Skeletal muscle tissue (tissue), 4 donors: ENCODE data around the gene ANKRD53. TPM values are rescaled to one million over a fixed set of nuclear protein-coding genes. Genes with fewer than 3 reads are reported as not detected.

ENCODE experiments used
- H3K27ac ChIP-seq: one replicate; pipeline ENCODE4 v1.7.0; 2013; ENCODE audit warnings: mild to moderate bottlenecking, low read depth, low read length, inconsistent platforms
- H3K27me3 ChIP-seq, 3 donors: one replicate each; pipeline ENCODE4 v1.7.0; 2013; ENCODE audit warnings: low read length in 3 of 3; ENCODE audit not compliant: control insufficient read depth in 3 of 3, insufficient read depth in 3 of 3
- H3K36me3 ChIP-seq, 3 donors: one replicate each; pipeline ENCODE4 v1.7.0; 2013; ENCODE audit warnings: low read length in 3 of 3; ENCODE audit not compliant: control insufficient read depth in 3 of 3, insufficient read depth in 3 of 3
- H3K4me1 ChIP-seq, 3 donors: one replicate each; pipeline ENCODE4 v1.7.0; 2013; ENCODE audit warnings: low read length in 3 of 3, mild to moderate bottlenecking in 3 of 3; ENCODE audit not compliant: control insufficient read depth in 3 of 3, insufficient read depth in 3 of 3
- H3K4me3 ChIP-seq, 3 donors: one replicate each; pipeline ENCODE4 v1.7.0; 2013; ENCODE audit warnings: low read length in 3 of 3
- H3K9ac ChIP-seq, 3 donors: one replicate each; pipeline ENCODE4 v1.7.0; 2013; ENCODE audit warnings: low read length in 3 of 3, mild to moderate bottlenecking in 3 of 3, moderate library complexity in 2 of 3, low read depth in 1 of 3
- H3K9me3 ChIP-seq, 3 donors: one replicate each; pipeline ENCODE4 v1.7.0; 2013; ENCODE audit warnings: low read length in 3 of 3; ENCODE audit not compliant: control insufficient read depth in 3 of 3
- total RNA-seq: library from RNA; depleted of rRNA; stranded (reverse); fragments of >200 nt; gene quantifications from one replicate; pipeline ENCODE4 v1.2.3, GENCODE V29; 2014
- donor health status: Osteomylitis.

ANKRD53 gene
- total RNA-seq, 1 donor from 2014 or later: 0.52 TPM

DNA sequence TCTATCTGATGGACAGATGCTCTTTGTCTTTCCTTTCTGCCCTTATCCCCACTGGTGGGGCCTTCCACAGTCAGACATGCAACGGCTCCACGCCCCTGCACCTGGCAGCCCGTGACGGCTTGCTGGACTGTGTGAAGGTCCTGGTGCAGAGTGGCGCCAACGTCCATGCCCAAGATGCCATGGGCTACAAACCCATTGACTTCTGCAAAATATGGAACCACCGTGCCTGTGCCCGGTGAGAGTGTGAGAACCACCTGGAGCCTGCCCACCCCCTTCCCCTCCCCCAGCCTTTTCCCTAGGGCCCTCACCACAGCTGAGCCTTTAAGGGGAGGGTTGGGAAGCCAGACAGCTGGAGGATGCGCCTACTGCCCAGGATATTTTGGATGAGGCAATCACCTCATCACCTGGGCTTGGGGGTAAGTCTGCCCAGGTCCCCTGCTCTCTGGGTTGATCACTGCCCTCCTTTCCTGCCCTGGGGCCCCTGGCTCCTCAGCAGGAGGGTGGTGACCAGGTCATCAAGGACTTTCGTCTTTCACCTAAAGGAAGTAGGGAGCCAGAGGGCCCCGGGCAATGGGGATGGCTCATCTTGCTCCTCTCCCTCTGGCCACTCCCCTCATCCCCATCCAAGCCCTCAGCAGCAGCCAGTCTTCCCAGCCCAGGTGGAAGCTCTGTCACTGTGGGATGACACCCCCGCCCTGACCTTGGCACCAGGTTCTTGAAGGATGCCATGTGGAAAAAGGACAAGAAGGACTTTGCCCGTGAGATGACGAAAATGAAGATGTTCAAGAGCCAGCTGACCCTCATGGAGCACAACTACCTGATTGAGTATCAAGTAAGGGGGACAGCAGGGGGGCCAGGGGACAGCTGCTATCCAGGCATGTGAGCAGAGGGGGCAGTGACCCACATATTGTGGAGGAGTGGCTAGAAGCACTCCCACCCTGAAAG, 3.7 kb downstream of the ANKRD53 start:
- Histone ChIP-seq H3K27ac (no peak overlapping the region), H3K27me3 (no peaks in the 10 kb centered on the region), H3K4me3 (no peak overlapping the region), H3K9ac (no peak overlapping the region), H3K4me1 (peaks cover 7 to 19% (median 14%) of the 10 kb centered on the region in 3 donors), H3K9me3 (no peaks in the 10 kb centered on the region), H3K36me3 (peaks cover 16 to 21% (median 20%) of the 10 kb centered on the region in 3 donors)

DNA sequence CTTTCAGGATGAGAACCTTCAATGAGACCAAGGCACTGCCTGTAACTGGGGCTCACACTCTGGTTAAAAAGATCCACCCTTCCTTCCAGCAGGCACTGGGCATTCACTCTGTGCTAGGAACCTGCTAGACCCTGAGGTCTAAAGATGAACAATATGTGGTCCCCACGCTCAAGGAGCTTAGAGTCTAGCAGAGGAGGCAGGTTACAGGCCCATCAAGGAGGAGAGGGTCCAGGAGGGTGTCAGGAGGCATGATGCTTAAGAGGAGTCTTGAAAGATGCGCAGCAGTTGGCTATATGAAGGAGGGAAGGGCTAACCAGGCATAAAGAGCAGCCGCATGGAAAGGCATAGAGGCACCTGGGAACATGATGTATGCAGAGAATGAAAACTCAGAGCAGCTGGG, 4.5 kb downstream of the ANKRD53 start:
- no peak overlapping the region for H3K4me3 ChIP-seq
- H3K36me3 ChIP-seq: peaks cover 23 to 26% (median 26%) of the 10 kb centered on the region in 3 donors
- H3K27me3 ChIP-seq: no peaks in the 10 kb centered on the region
- H3K9me3 ChIP-seq: no peaks in the 10 kb centered on the region
- peak overlapping the region in 1 of 3 donors; percentile 2 for H3K9ac ChIP-seq
- H3K4me1 ChIP-seq: peaks cover 9 to 14% (median 10%) of the 10 kb centered on the region in 3 donors
- no peak overlapping the region for H3K27ac ChIP-seq

DNA sequence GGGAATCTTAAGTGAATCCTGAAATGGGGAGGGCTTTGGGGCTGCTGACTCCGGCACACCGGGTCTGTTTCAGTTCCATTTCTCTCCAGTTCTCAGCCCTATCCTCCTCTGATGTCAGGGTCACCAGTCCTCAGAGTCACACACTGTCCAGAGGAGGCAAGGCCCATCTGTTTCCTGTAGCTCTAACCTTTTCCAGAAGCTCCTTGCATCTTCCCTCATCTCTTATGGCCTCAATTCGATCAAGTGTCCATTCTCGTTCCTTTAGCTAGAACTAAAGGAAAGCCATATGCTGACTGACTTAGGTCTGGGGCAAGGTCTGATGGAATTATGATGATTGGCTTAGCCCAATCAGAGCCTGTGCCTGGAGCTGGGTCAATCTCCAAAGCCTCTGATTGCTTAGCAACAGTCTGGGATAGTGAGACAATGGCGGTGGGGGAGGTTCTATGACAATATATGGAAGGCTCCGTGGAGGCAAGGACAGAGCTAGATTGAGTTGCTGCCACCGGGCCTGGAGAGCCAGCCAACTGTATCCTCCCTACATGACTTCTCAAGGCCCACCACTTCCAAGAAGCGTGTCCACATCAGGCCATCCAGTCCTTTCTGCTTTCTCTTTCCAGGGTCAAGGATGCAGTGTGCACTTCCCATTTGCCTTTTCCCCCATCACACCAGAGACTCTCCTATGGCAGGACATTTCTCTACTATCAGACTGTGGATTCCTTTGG, 5.2 kb downstream of the ANKRD53 start:
- Histone ChIP-seq H3K27ac (no peak overlapping the region), H3K9ac (no peak overlapping the region), H3K36me3 (peaks cover 30 to 33% (median 32%) of the 10 kb centered on the region in 3 donors), H3K9me3 (no peaks in the 10 kb centered on the region), H3K4me3 (no peak overlapping the region), H3K27me3 (no peaks in the 10 kb centered on the region), H3K4me1 (peaks cover 12 to 15% (median 14%) of the 10 kb centered on the region in 3 donors)

DNA sequence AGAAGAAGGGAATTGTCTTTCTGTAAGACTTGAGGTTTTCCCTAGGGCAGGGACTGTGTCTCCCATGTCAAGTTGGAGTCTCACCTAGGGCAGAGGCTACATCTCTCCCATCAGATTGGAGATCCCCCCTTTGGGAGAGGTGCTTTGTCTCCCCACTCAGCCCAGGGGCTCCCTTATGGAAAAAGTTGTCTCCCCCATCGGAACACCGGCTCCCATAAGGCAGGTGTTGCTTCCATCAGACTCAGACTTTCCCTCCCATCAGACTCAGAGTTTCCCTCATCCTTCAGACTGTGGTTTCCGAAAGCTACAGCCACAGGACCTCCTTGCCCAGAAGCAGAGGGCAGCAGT, 5.8 kb downstream of the ANKRD53 start:
- Histone ChIP-seq H3K4me3 (no peak overlapping the region), H3K4me1 (peaks cover 12 to 14% (median 13%) of the 10 kb centered on the region in 3 donors), H3K27me3 (no peaks in the 10 kb centered on the region), H3K9me3 (no peaks in the 10 kb centered on the region), H3K27ac (no peak overlapping the region), H3K36me3 (peaks cover 35 to 38% (median 38%) of the 10 kb centered on the region in 3 donors), H3K9ac (no peak overlapping the region)

DNA sequence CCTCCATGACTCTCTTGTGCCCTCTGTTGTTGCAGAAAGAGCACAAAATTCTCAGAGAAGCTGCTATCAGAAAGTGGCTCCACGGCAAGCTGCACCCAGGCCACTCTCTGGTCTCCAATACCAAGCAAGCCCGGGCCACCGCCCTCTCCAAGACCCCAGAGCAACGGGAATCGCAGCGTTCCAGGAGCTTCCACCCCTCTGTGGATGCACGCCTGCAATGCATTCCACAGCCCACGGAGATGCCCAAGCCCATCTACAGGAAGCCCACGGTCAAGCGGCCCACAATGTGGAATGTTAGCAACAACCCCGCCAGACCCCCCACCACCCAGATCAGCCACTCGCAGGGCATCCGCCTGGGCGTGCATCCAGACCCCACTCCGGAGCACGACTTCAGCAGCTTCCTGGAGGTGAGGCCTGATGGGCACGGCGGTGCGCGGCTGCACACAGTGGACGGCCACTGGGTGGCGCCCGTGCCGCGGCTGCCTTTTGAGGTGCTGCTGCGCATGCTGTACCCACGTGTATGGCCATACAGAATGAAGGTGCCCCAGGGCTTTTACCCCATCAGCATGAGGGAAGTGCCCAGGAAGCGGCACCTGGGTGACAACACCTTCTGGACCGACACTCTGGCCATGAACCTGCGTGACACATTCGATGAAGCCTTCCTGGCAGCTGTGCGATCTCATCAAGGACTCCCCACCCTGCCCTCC, 6.3 kb downstream of the ANKRD53 start:
- Histone ChIP-seq H3K9me3 (no peaks in the 10 kb centered on the region), H3K4me3 (no peak overlapping the region), H3K27ac (no peak overlapping the region), H3K9ac (no peak overlapping the region), H3K4me1 (peaks cover 12 to 14% (median 13%) of the 10 kb centered on the region in 3 donors), H3K27me3 (no peaks in the 10 kb centered on the region), H3K36me3 (peaks cover 38 to 43% (median 40%) of the 10 kb centered on the region in 3 donors)

DNA sequence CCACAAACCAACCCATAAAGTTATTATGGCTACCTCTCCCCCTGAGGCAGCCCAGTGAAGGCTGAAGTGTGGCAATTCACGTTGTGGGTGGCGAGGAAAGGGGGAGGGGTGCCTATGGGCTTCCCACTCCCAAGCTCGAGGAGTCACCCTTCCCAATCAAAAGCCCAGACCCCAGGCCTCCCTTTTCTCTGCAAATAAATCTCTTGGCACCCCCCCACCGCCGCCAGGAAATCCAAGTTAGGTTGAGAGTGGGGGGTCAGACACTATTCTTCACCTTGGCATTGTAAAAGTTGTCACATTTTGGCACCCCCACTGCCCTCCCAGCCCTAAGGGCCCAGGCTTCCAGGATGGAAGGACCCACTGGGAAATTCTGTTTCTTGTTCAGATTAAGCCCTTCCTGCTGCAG, 6.9 kb downstream of the ANKRD53 start:
- Histone ChIP-seq H3K9ac (no peak overlapping the region), H3K4me3 (no peak overlapping the region), H3K4me1 (peaks cover 12 to 14% (median 13%) of the 10 kb centered on the region in 3 donors), H3K36me3 (peaks cover 44 to 49% (median 45%) of the 10 kb centered on the region in 3 donors), H3K27me3 (no peaks in the 10 kb centered on the region), H3K27ac (no peak overlapping the region), H3K9me3 (no peaks in the 10 kb centered on the region)

DNA sequence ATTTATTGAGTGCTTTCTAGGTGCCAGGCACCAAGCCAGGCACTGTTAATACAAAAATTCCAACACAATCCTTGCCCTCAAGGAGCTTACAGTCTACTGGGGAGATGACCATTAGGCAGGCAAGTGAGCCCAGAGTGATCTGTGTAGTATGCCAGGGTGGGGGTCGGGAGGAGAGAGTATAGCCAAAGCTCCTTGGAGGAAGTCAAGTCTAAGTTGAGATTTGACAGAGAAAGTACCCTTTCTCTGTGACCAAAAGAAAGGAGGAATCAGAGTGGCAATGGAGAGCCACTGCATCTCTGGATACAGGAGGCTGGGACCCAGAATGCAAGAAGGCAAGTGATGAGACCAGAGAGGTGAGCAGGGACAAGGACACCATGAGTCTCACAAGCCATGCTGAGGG, 7.5 kb downstream of the ANKRD53 start:
- H3K4me3 ChIP-seq: no peak overlapping the region
- no peaks in the 10 kb centered on the region for H3K9me3 ChIP-seq
- no peak overlapping the region for H3K9ac ChIP-seq
- H3K36me3 ChIP-seq: peaks cover 49 to 52% (median 50%) of the 10 kb centered on the region in 3 donors
- H3K27me3 ChIP-seq: no peaks in the 10 kb centered on the region
- H3K27ac ChIP-seq: no peak overlapping the region
- H3K4me1 ChIP-seq: peaks cover 12 to 14% (median 13%) of the 10 kb centered on the region in 3 donors

DNA sequence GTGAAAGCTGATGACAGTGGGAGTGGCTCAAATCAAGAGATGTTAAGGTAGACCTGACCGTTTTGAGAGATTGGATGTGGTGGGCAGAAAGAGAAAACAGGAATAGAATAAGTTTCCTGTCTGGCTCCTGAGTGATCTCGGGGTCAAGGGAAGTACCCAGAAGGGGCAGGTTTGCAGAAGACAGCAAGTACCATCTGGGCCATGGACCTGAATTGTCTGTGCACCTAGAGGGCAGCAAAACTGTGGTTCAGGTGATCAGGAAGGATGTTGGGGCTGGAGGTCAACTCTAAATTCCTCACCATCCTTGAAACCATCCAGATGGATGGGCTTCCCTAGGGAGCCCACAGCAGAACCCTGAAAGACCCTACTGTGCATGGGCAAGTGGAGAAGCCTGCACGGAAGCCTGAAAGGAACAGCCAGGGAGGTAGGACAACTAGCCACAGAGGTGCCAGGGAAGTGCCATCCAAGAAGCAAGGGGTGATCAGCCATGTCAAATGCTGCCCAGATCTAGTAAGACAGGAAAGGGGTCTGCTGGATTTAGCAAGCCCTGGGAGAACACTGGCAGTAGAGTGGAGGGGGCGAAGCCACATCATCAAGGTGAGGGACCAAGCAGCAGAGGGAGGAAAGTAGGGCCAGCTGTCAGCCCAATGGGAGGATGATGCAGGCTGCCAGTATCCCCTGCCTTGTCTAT, 8.2 kb downstream of the ANKRD53 start:
- H3K27ac ChIP-seq: no peak overlapping the region

DNA sequence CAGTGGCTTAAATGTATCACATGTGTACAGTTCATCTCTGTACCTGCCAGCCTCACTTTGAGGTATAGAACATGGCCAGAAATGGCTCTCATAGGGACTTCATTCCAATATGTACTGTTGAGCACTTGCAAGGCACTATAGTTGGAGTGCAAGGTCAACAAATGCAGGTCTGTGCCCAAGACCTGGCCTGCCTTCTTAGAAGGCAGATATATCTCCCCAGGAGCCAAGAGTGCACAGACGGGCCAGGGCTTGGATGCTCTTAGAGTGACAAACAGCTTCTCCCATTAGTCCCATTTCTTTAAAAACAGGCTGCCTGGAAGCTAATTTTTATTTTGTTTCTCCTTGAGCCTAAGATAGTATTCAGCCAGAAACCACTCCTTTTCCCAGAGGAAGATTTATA, 9.0 kb downstream of the ANKRD53 start:
- Histone ChIP-seq H3K9ac (no peak overlapping the region), H3K4me3 (no peak overlapping the region), H3K4me1 (peaks cover 12 to 14% (median 13%) of the 10 kb centered on the region in 3 donors), H3K36me3 (peaks cover 57 to 59% (median 59%) of the 10 kb centered on the region in 3 donors), H3K9me3 (no peaks in the 10 kb centered on the region), H3K27ac (no peak overlapping the region), H3K27me3 (no peaks in the 10 kb centered on the region)

More for the DNA sequence above, 8.2 kb downstream of the ANKRD53 start:
- Histone ChIP-seq H3K9ac (no peak overlapping the region), H3K27me3 (no peaks in the 10 kb centered on the region), H3K4me1 (peaks cover 12 to 14% (median 13%) of the 10 kb centered on the region in 3 donors), H3K36me3 (peaks cover 55 to 57% (median 55%) of the 10 kb centered on the region in 3 donors), H3K4me3 (no peak overlapping the region), H3K9me3 (no peaks in the 10 kb centered on the region)
